IMR-90 (cell line): ENCODE measurements around the gene ACOXL.

ENCODE experiments used
- CEBPB ChIP-seq: IDR thresholded peaks from 2 replicates; pipeline ENCODE4 v1.6.1; 2012; ENCODE audit warnings: low read depth, low read length, improper control_type of control experiment
- CTCF ChIP-seq: conservative IDR thresholded peaks from 2 replicates; pipeline ENCODE4 v1.5.1; 2012; ENCODE audit warnings: mild to moderate bottlenecking, low read depth, low read length, improper control_type of control experiment
- ELK1 ChIP-seq: fragments of 150-350 bp; IDR thresholded peaks from 2 replicates; pipeline ENCODE4 v1.6.1; 2016; ENCODE audit warnings: low read depth, mild to moderate bottlenecking, low read length, moderate library complexity, borderline replicate concordance
- FOS ChIP-seq: fragments of 150-350 bp; IDR thresholded peaks from 2 replicates; pipeline ENCODE4 v1.6.1; 2016; ENCODE audit warnings: low read depth, low read length
- MAZ ChIP-seq: IDR thresholded peaks from 2 replicates; pipeline ENCODE4 v1.6.1; 2012; ENCODE audit warnings: low read depth, mild to moderate bottlenecking, low read length, improper control_type of control experiment, moderate library complexity, borderline replicate concordance
- MXI1 ChIP-seq: IDR thresholded peaks from 2 replicates; pipeline ENCODE4 v1.6.1; 2012; ENCODE audit warnings: low read depth, mild to moderate bottlenecking, low read length, moderate library complexity, borderline replicate concordance
- POLR2A ChIP-seq: IDR thresholded peaks from 2 replicates; pipeline ENCODE4 v1.6.1; 2012; ENCODE audit warnings: mild to moderate bottlenecking, low read depth, low read length
- RAD21 ChIP-seq: IDR thresholded peaks from 2 replicates; pipeline ENCODE4 v1.6.1; 2012; ENCODE audit warnings: low read length, improper control_type of control experiment
- RFX5 ChIP-seq: IDR thresholded peaks from 2 replicates; pipeline ENCODE4 v1.8.0; 2012; ENCODE audit warnings: low read depth, mild to moderate bottlenecking, low read length, moderate library complexity
- SMC3 ChIP-seq: fragments of 150-350 bp; IDR thresholded peaks from 2 replicates; pipeline ENCODE4 v1.6.1; 2016; ENCODE audit warnings: low read depth, mild to moderate bottlenecking, antibody characterized with exemption, low read length, moderate library complexity
- USF2 ChIP-seq: fragments of 150-350 bp; IDR thresholded peaks from 2 replicates; pipeline ENCODE4 v1.6.1; 2017; ENCODE audit warnings: mild to moderate bottlenecking, antibody characterized with exemption, low read length, low read depth

DNA sequence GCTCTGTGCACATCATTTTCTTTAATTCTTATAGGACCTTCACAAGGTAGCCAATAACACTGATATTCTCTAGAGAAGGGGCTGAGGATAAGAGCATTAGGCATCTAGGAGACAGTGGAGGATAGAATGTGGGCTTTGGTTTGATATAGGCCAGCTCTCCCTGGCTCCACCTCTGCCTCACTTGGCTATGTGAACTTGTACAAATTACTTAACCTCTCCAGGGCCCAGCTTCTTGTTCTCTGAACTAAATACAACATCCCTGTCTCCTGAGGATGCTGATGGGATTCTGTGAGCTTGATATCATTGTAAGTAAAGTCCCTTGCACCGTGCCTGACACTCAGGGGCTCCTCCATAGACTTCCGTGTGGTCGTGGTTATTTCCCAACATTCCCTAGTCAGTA lies 87.3 kb downstream of the ACOXL start:
- no peak for TF ChIP-seq CTCF
- TF ChIP-seq RAD21: no peak
- no peak for TF ChIP-seq MAZ
- no peak for TF ChIP-seq FOS
- no peak for TF ChIP-seq RFX5
- no peak for TF ChIP-seq POLR2A
- TF ChIP-seq CEBPB: no peak
- TF ChIP-seq SMC3: no peak
- no peak for TF ChIP-seq MXI1
- no peak for TF ChIP-seq ELK1
- no peak for TF ChIP-seq USF2
